ENCODE results near the gene GIT1. TPM values are rescaled to one million over a fixed set of nuclear protein-coding genes. Genes with fewer than 3 reads are reported as not detected.

The GIT1 gene
- total RNA-seq, 5 donors from 2014 or later (not counting 1 experiment from before 2014, with no cell fraction given), result 36.7 to 86.4 (median 71.8) TPM

- H3K36me3 ChIP-seq (ENCODE audit: control insufficient read depth in 2 of 2, extremely low read depth in 1 of 2, insufficient read depth in 1 of 2, low read length in 1 of 2), result peaks cover 0 to 6% of the 10 kb centered on the region in 2 donors
- POLR2A ChIA-PET, result interaction anchor here in 1 of 2 donors (0.6 kb wide), 1 partner anchor 343 kb away, joined by 4 read pairs; no protein-coding TSS in a partner anchor
- peaks cover 0 to 4% of the 10 kb centered on the region in 2 experiments for H3K27me3 ChIP-seq (replicated peaks in 1 of 2; ENCODE audit: control insufficient read depth in 2 of 2, extremely low read depth in 1 of 2, insufficient read depth in 2 of 2, low read length in 1 of 2)
- Mint-ChIP-seq H3K36me3 (no peaks in the 10 kb centered on the region), H3K4me3 (peak overlapping the region; percentile 55 to 75 (median 74)), H3K9me3 (no peaks in the 10 kb centered on the region), H3K27me3 (no peaks in the 10 kb centered on the region), H3K4me1 (peaks cover 31 to 56% (median 47%) of the 10 kb centered on the region in 3 donors), H3K27ac (peak overlapping the region in 1 of 2 donors; percentile 11)
- H3K9me3 ChIP-seq, result no peaks in the 10 kb centered on the region
- peaks cover 7 to 42% of the 10 kb centered on the region in 2 experiments for H3K4me1 ChIP-seq (ENCODE audit: control insufficient read depth in 1 of 2, extremely low read depth in 1 of 2, insufficient read depth in 2 of 2, low read length in 2 of 2)
- H3K4me3 ChIP-seq (ENCODE audit: control insufficient read depth in 1 of 2, extremely low read depth in 1 of 2, low read length in 1 of 2), result peak overlapping the region in 1 of 2 donors; percentile 68
- WGBS (ENCODE audit: insufficient coverage), result 87% methylated on average over 5 of the region's 8 CpGs
- no peak for DNase-seq
- no peak overlapping the region for H3K27ac ChIP-seq (ENCODE audit: low read length)
- no peak for ATAC-seq (replicated peaks in 1 of 4)
- CTCF ChIA-PET, result no interaction called here
Measured at GRCh38 chr17:29621751-29622194, 32.3 kb upstream of the GIT1 start.

GRCh38 chr17:29620779-29621500, 31.5 kb upstream of the GIT1 start:
- POLR2A ChIA-PET, result no interaction called here
- WGBS (ENCODE audit: insufficient coverage), result over 99% methylated on average over 10 of the region's 12 CpGs
- H3K9me3 Mint-ChIP-seq, result no peaks in the 10 kb centered on the region
- DNase-seq, result no peak
- H3K27me3 Mint-ChIP-seq, result no peaks in the 10 kb centered on the region
- CTCF ChIA-PET, result interaction anchor here in 1 of 2 donors (0.8 kb wide), 1 partner anchor 33 kb away, joined by 4 read pairs; no protein-coding TSS in a partner anchor
- peaks cover 0 to 9% of the 10 kb centered on the region in 2 experiments for H3K27me3 ChIP-seq (replicated peaks in 1 of 2; ENCODE audit: control insufficient read depth in 2 of 2, extremely low read depth in 1 of 2, insufficient read depth in 2 of 2, low read length in 1 of 2)
- ATAC-seq (replicated peaks in 1 of 4), result no peak
- no peaks in the 10 kb centered on the region for H3K36me3 ChIP-seq (ENCODE audit: control insufficient read depth in 2 of 2, extremely low read depth in 1 of 2, insufficient read depth in 1 of 2, low read length in 1 of 2)
- no peak overlapping the region for H3K27ac ChIP-seq (ENCODE audit: low read length)
- H3K27ac Mint-ChIP-seq, result no peak overlapping the region
- H3K4me1 ChIP-seq (ENCODE audit: control insufficient read depth in 1 of 2, extremely low read depth in 1 of 2, insufficient read depth in 2 of 2, low read length in 2 of 2), result peaks cover 15 to 51% of the 10 kb centered on the region in 2 experiments
- peaks cover 39 to 60% (median 52%) of the 10 kb centered on the region in 3 donors for H3K4me1 Mint-ChIP-seq
- no peaks in the 10 kb centered on the region for H3K9me3 ChIP-seq
- H3K4me3 ChIP-seq (ENCODE audit: control insufficient read depth in 1 of 2, extremely low read depth in 1 of 2, low read length in 1 of 2), result no peak overlapping the region
- no peaks in the 10 kb centered on the region for H3K36me3 Mint-ChIP-seq
- peak overlapping the region; percentile 50 to 75 (median 55) for H3K4me3 Mint-ChIP-seq

GRCh38 chr17:29620271-29620670, 30.8 kb upstream of the GIT1 start:
- H3K36me3 ChIP-seq (ENCODE audit: control insufficient read depth in 2 of 2, extremely low read depth in 1 of 2, insufficient read depth in 1 of 2, low read length in 1 of 2), result no peaks in the 10 kb centered on the region
- H3K36me3 Mint-ChIP-seq, result no peaks in the 10 kb centered on the region
- WGBS (ENCODE audit: insufficient coverage), result 90% methylated on average over 2 of the region's 4 CpGs
- H3K27me3 ChIP-seq (replicated peaks in 1 of 2; ENCODE audit: control insufficient read depth in 2 of 2, extremely low read depth in 1 of 2, insufficient read depth in 2 of 2, low read length in 1 of 2), result peaks cover 0 to 9% of the 10 kb centered on the region in 2 experiments
- peaks cover 18 to 56% of the 10 kb centered on the region in 2 experiments for H3K4me1 ChIP-seq (ENCODE audit: control insufficient read depth in 1 of 2, extremely low read depth in 1 of 2, insufficient read depth in 2 of 2, low read length in 2 of 2)
- H3K4me3 ChIP-seq (ENCODE audit: control insufficient read depth in 1 of 2, extremely low read depth in 1 of 2, low read length in 1 of 2), result no peak overlapping the region
- POLR2A ChIA-PET, result no interaction called here
- no peaks in the 10 kb centered on the region for H3K27me3 Mint-ChIP-seq
- no peak overlapping the region for H3K27ac Mint-ChIP-seq
- H3K4me3 Mint-ChIP-seq, result no peak overlapping the region
- no peaks in the 10 kb centered on the region for H3K9me3 Mint-ChIP-seq
- no peak overlapping the region for H3K27ac ChIP-seq (ENCODE audit: low read length)
- peaks cover 41 to 57% (median 50%) of the 10 kb centered on the region in 3 donors for H3K4me1 Mint-ChIP-seq
- no peaks in the 10 kb centered on the region for H3K9me3 ChIP-seq
- CTCF ChIA-PET, result interaction anchor here in 1 of 2 donors (0.8 kb wide), 1 partner anchor 32 kb away, joined by 4 read pairs; no protein-coding TSS in a partner anchor
- no peak for DNase-seq
- ATAC-seq (replicated peaks in 1 of 4), result no peak

GRCh38 chr17:29619251-29619650, 29.8 kb upstream of the GIT1 start:
- no peaks in the 10 kb centered on the region for H3K36me3 ChIP-seq (ENCODE audit: control insufficient read depth in 2 of 2, extremely low read depth in 1 of 2, insufficient read depth in 1 of 2, low read length in 1 of 2)
- peaks cover 0 to 9% of the 10 kb centered on the region in 2 experiments for H3K27me3 ChIP-seq (replicated peaks in 1 of 2; ENCODE audit: control insufficient read depth in 2 of 2, extremely low read depth in 1 of 2, insufficient read depth in 2 of 2, low read length in 1 of 2)
- ATAC-seq (replicated peaks in 1 of 4), result no peak
- CTCF ChIA-PET, result interaction anchor here in 1 of 2 donors (0.6 kb wide), 1 partner anchor 49 kb away, joined by 3 read pairs; no protein-coding TSS in a partner anchor
- DNase-seq, result no peak
- H3K4me1 ChIP-seq (ENCODE audit: control insufficient read depth in 1 of 2, extremely low read depth in 1 of 2, insufficient read depth in 2 of 2, low read length in 2 of 2), result peaks cover 22 to 66% of the 10 kb centered on the region in 2 experiments
- Mint-ChIP-seq H3K27ac (no peak overlapping the region), H3K4me1 (peaks cover 51 to 57% (median 51%) of the 10 kb centered on the region in 3 donors), H3K4me3 (no peak overlapping the region), H3K36me3 (no peaks in the 10 kb centered on the region), H3K27me3 (no peaks in the 10 kb centered on the region), H3K9me3 (no peaks in the 10 kb centered on the region)
- H3K27ac ChIP-seq (ENCODE audit: low read length), result no peak overlapping the region
- no peak overlapping the region for H3K4me3 ChIP-seq (ENCODE audit: control insufficient read depth in 1 of 2, extremely low read depth in 1 of 2, low read length in 1 of 2)
- POLR2A ChIA-PET, result no interaction called here
- no peaks in the 10 kb centered on the region for H3K9me3 ChIP-seq

GRCh38 chr17:29618272-29619065, 29.0 kb upstream of the GIT1 start:
- Histone ChIP-seq H3K9me3 (no peaks in the 10 kb centered on the region), H3K27ac (ENCODE audit: low read length) (no peak overlapping the region), H3K4me3 (ENCODE audit: control insufficient read depth in 1 of 2, extremely low read depth in 1 of 2, low read length in 1 of 2) (peak overlapping the region in 1 of 2 donors; percentile 53), H3K27me3 (replicated peaks in 1 of 2; ENCODE audit: control insufficient read depth in 2 of 2, extremely low read depth in 1 of 2, insufficient read depth in 2 of 2, low read length in 1 of 2) (peaks cover 0 to 9% of the 10 kb centered on the region in 2 experiments), H3K4me1 (ENCODE audit: control insufficient read depth in 1 of 2, extremely low read depth in 1 of 2, insufficient read depth in 2 of 2, low read length in 2 of 2) (peaks cover 30 to 70% of the 10 kb centered on the region in 2 experiments), H3K36me3 (ENCODE audit: control insufficient read depth in 2 of 2, extremely low read depth in 1 of 2, insufficient read depth in 1 of 2, low read length in 1 of 2) (no peaks in the 10 kb centered on the region)
- H3K27ac Mint-ChIP-seq, result no peak overlapping the region
- 66% methylated on average over 13 of the region's 22 CpGs for WGBS (ENCODE audit: insufficient coverage)
- ATAC-seq (replicated peaks in 1 of 4) (no peak), DNase-seq (no peak)
- CTCF ChIA-PET, result interaction anchor here (0.5 to 6.0 kb wide), 18 partner anchors 9 to 1206 kb away, joined by 3 to 56 read pairs (median 5); partner anchors contain the start of genes ABHD15 (in 1 of the 2), ANKRD13B (in 1 of the 2), CRLF3 (in 1 of the 2) and SSH2 (in 1 of the 2)
- no peaks in the 10 kb centered on the region for H3K36me3 Mint-ChIP-seq
- no peaks in the 10 kb centered on the region for H3K27me3 Mint-ChIP-seq
- POLR2A ChIA-PET, result interaction anchor here in 1 of 2 donors (0.6 kb wide), 1 partner anchor 46 kb away, joined by 3 read pairs; no protein-coding TSS in a partner anchor
- H3K9me3 Mint-ChIP-seq, result no peaks in the 10 kb centered on the region
- peaks cover 46 to 56% (median 50%) of the 10 kb centered on the region in 3 donors for H3K4me1 Mint-ChIP-seq
- peak overlapping the region in 2 of 3 donors; percentile 6 to 89 for H3K4me3 Mint-ChIP-seq
